PC-9 (cell line): ENCODE measurements around the gene ZNF787. TPM values are rescaled to one million over a fixed set of nuclear protein-coding genes. Genes with fewer than 3 reads are reported as not detected.

ENCODE experiments used
- Bru-seq: library from RNA; stranded (reverse); fragments of 400-500 nt; gene quantifications from one replicate; lab custom pipeline; 2021; lab: Mats Ljungman, UMichigan
- BruChase-seq, 2 experiments: library from RNA; stranded (reverse); fragments of 400-500 nt; gene quantifications; one replicate each; lab custom pipeline; 2021; lab: Mats Ljungman, UMichigan
- BruUV-seq: library from RNA; stranded (reverse); fragments of 400-500 nt; replicated peaks from 2 replicates; lab custom pipeline; 2021; lab: Mats Ljungman, UMichigan
- CTCF ChIA-PET: fragments of 300-600 bp; sonication (Branson Sonifier 250); formaldehyde crosslinking; loops from one replicate; lab custom pipeline; 2022; ENCODE audit warnings: antibody characterized with exemption; lab: Charles Lee
- POLR2A ChIA-PET: fragments of 300-600 bp; sonication (Branson Sonifier 250); formaldehyde crosslinking; loops from one replicate; lab custom pipeline; 2022; ENCODE audit warnings: antibody characterized with exemption; ENCODE audit not compliant: unreplicated experiment; lab: Charles Lee
- DNase-seq, 2 experiments: peaks; one replicate each; pipeline versions ENCODE4 v3.0.0 to v3.0.0-alpha.2; 2015 to 2022; ENCODE audit warnings: mixed read lengths in 1 of 2
- H2AFZ ChIP-seq: fragments of 200-600 bp; sonication (generic); 2 replicates; pipeline ENCODE4 v1.8.1; 2017; ENCODE audit warnings: antibody characterized with exemption
- H3F3A ChIP-seq: fragments of 200-600 bp; sonication (generic); 2 replicates; pipeline ENCODE4 v1.8.1; 2017; ENCODE audit warnings: antibody characterized with exemption, mild to moderate bottlenecking, low read depth; ENCODE audit not compliant: insufficient read depth
- H3K27ac ChIP-seq: fragments of 200-600 bp; sonication (generic); 2 replicates; pipeline ENCODE4 v1.6.1; 2016; ENCODE audit warnings: mixed run types
- H3K27me3 ChIP-seq: fragments of 200-600 bp; sonication (generic); 2 replicates; pipeline ENCODE4 v1.6.1; 2016; ENCODE audit warnings: low read depth, mixed run types; ENCODE audit not compliant: insufficient read depth
- H3K36me3 ChIP-seq: fragments of 200-600 bp; sonication (generic); 2 replicates; pipeline ENCODE4 v1.6.1; 2016; ENCODE audit warnings: low read depth, mixed run types
- H3K4me1 ChIP-seq: fragments of 200-600 bp; sonication (generic); replicated peaks from 2 replicates; pipeline ENCODE4 v1.6.1; 2016; ENCODE audit warnings: mixed run types; ENCODE audit not compliant: insufficient read depth
- H3K4me2 ChIP-seq: fragments of 200-600 bp; sonication (generic); 2 replicates; pipeline ENCODE4 v1.6.1; 2017; ENCODE audit warnings: mixed run types
- H3K4me3 ChIP-seq: fragments of 200-600 bp; sonication (generic); 2 replicates; pipeline ENCODE4 v1.6.1; 2016; ENCODE audit warnings: mixed run types
- H3K79me2 ChIP-seq: fragments of 200-600 bp; sonication (generic); 2 replicates; pipeline ENCODE4 v1.6.1; 2017; ENCODE audit warnings: low read depth, mixed run types
- H3K9me2 ChIP-seq: fragments of 200-600 bp; sonication (generic); 2 replicates; pipeline ENCODE4 v1.8.1; 2017; ENCODE audit warnings: mild to moderate bottlenecking; ENCODE audit not compliant: insufficient read depth
- H3K9me3 ChIP-seq: fragments of 200-600 bp; sonication (generic); 2 replicates; pipeline ENCODE4 v1.8.1; 2016; ENCODE audit warnings: low read depth; ENCODE audit not compliant: insufficient read depth
- H4K20me1 ChIP-seq: fragments of 200-600 bp; sonication (generic); 2 replicates; pipeline ENCODE4 v1.8.1; 2017; ENCODE audit not compliant: insufficient read depth
- EZH2 ChIP-seq: fragments of 200-600 bp; sonication (generic); IDR thresholded peaks from 2 replicates; pipeline ENCODE4 v1.8.0; 2017; ENCODE audit warnings: antibody characterized with exemption, low read depth
- intact Hi-C: fragments of 100-400 bp; cut with micrococcal nuclease; formaldehyde crosslinking; loops from one replicate; pipeline ENCODE4 v1.10.0; 2022; ENCODE audit not compliant: unreplicated experiment
- long read RNA-seq: library from polyadenylated mRNA; stranded (forward); transcript quantifications from one replicate; pipeline ENCODE4 v2.0.0, GENCODE V29; 2022
- total RNA-seq: library from RNA; stranded (reverse); gene quantifications from 2 replicates; pipeline ENCODE4 v1.2.3, GENCODE V29; 2021
- TF ChIP-seq, protein P1 (sequence below): fragments of 200-600 bp; sonication (generic); conservative IDR thresholded peaks from 2 replicates; pipeline ENCODE4 v1.6.1; 2017; ENCODE audit warnings: mixed run types, antibody characterized with exemption, mild to moderate bottlenecking, moderate library complexity

The ZNF787 gene
- total RNA-seq (51.4 and 51.5 TPM in 2 replicates), Bru-seq, nascent RNA (percentile 84 among the genes with signal in this experiment), BruChase-seq, experiment 1, labeled RNA remaining after a 2-hour chase (percentile 71 among the genes with signal in this experiment), BruChase-seq, experiment 2, labeled RNA remaining after a 6-hour chase (percentile 78 among the genes with signal in this experiment)
- long read RNA-seq, transcript ZNF787-203 (3 exons, 1,925 nt): major isoform, 20 of 30 reads
- long read RNA-seq, partial matches to known transcripts: 0 of 30 reads
- long read RNA-seq, other reads (novel, unspliced or antisense): 10 of 30 reads

DNA sequence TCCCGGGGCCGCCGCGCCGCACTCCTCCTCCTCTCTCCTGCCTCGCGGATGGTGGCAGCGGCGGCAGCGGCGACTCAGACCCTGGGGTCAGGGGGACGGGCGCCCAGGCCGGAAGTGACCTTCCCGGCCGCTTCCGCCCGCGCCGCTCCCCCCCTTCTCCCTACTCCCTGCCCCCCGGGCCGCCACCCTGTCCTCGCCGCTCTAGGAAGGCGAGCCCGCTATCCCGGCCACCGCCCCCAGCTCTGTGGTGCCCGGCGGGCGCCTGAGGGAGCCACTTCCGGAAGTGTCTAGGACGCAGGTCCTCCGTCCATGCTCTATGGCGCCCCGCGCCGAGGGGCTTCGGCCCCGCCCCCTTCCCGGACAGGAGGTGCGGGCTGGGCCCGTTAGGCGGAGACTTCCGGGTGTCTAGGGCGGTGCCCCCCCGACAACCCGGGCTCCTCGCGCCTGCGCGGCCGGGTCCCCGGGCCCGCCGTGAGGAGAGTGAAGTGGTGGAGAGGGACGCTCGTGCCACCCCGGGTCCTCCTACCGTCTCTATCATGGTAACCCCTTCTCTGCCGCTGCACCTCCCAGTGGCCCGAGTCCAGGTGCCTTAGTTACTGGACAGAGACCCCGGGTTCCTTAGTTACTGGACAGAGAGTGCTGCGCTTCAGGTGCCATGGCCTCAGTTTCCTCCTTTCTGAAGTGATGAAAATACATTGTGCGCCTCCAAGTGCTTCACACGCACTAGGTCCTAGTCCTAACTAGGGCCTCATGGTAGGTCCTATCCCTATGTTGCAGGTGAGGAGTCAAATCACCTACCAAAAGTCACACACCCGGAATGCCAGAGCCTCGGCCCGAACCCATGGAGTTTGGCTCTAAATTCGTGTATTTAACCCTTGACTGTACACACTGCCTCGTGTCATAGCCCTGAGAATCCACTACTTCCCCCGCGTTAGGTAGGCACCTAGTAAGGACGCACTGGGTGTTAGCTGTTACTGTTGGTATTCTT is at the start of gene ZNF787:
Gene ZNF787, minus strand, starts transcription at position 116 of the 988 bp plus-strand sequence. CDS start 18,078 bp downstream, outside the sequence.
- Histone ChIP-seq H3K79me2 (peaks cover 41% of the 10 kb centered on the region), H3K27me3 (no peaks in the 10 kb centered on the region), H3K4me2 (peak within 1 kb of the TSS; percentile 96), H3K4me1 (peaks cover 10% of the 10 kb centered on the region), H3K4me3 (peak within 1 kb of the TSS; percentile 94), H2AFZ (peak within 1 kb of the TSS; percentile 84), H3F3A (peaks cover 22% of the 10 kb centered on the region; the same call in 1 of the 2 replicates), H3K27ac (peak within 1 kb of the TSS; percentile 81), H4K20me1 (peaks cover 34% of the 10 kb centered on the region), H3K9me2 (no peaks in the 10 kb centered on the region), H3K36me3 (0 out of 2 replicates have a peak, but pooled peaks cover 10% of the 10 kb centered on the region), H3K9me3 (no peaks in the 10 kb centered on the region)
- intact Hi-C loops: loop anchor here (1.0 kb wide), 3 partner anchors 20 to 193 kb away; partner anchors contain the start of genes ZNF444 and ZSCAN5A
- POLR2A ChIA-PET: interaction anchor here (0.5 to 0.9 kb wide), 2 partner anchors 13 to 749 kb away, joined by 5 to 7 read pairs; no protein-coding TSS in a partner anchor
- DNase-seq: peak; percentile 93 to 100
- TF ChIP-seq, protein P1, sequence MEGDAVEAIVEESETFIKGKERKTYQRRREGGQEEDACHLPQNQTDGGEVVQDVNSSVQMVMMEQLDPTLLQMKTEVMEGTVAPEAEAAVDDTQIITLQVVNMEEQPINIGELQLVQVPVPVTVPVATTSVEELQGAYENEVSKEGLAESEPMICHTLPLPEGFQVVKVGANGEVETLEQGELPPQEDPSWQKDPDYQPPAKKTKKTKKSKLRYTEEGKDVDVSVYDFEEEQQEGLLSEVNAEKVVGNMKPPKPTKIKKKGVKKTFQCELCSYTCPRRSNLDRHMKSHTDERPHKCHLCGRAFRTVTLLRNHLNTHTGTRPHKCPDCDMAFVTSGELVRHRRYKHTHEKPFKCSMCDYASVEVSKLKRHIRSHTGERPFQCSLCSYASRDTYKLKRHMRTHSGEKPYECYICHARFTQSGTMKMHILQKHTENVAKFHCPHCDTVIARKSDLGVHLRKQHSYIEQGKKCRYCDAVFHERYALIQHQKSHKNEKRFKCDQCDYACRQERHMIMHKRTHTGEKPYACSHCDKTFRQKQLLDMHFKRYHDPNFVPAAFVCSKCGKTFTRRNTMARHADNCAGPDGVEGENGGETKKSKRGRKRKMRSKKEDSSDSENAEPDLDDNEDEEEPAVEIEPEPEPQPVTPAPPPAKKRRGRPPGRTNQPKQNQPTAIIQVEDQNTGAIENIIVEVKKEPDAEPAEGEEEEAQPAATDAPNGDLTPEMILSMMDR: no peak
- no peak for TF ChIP-seq EZH2
- BruUV-seq: TSS peak; percentile 58
- CTCF ChIA-PET: interaction anchor here (0.6 kb wide), 1 partner anchor 95 kb away, joined by 4 read pairs; no protein-coding TSS in a partner anchor

GRCh38 chr19:56170261-56170660 is 49.2 kb upstream of the ZNF787 start:
- intact Hi-C loops: loop anchor here (2.0 kb wide), 1 partner anchor 29 kb away; the partner anchor contains the start of gene ZNF444
- H3F3A ChIP-seq: 0 out of 2 replicates have a peak, but pooled peaks cover 6% of the 10 kb centered on the region
- peaks cover 5% of the 10 kb centered on the region for H3K4me1 ChIP-seq
- BruUV-seq: no TSS peak
- DNase-seq: peak; percentile 67 to 80
- no peaks in the 10 kb centered on the region for H3K9me2 ChIP-seq
- no peaks in the 10 kb centered on the region for H3K36me3 ChIP-seq
- CTCF ChIA-PET: interaction anchor here (0.6 to 0.7 kb wide), 3 partner anchors 16 to 1852 kb away, joined by 4 to 7 read pairs (median 6); no protein-coding TSS in a partner anchor
- no peaks in the 10 kb centered on the region for H3K79me2 ChIP-seq
- POLR2A ChIA-PET: interaction anchor here (0.5 to 0.6 kb wide), 2 partner anchors 9 to 144 kb away, joined by 16 to 20 read pairs; partner anchors contain the start of gene ZSCAN5A
- H2AFZ ChIP-seq: no peak overlapping the region
- H3K9me3 ChIP-seq: no peaks in the 10 kb centered on the region
- H3K4me2 ChIP-seq: peak overlapping the region; percentile 51
- no peak overlapping the region for H3K4me3 ChIP-seq
- H3K27ac ChIP-seq: no peak overlapping the region
- TF ChIP-seq, protein P1: no peak
- no peak for TF ChIP-seq EZH2
- peaks cover 21% of the 10 kb centered on the region for H3K27me3 ChIP-seq
- no peaks in the 10 kb centered on the region for H4K20me1 ChIP-seq
